Sigmoid colon (tissue), 7 donors: Measurements from ENCODE around the gene PRUNE2. TPM values are rescaled to one million over a fixed set of nuclear protein-coding genes. Genes with fewer than 3 reads are reported as not detected.
"Not testable (repeated sequence)": the region's sequence is repeated elsewhere in the genome, so short reads cannot be mapped to it uniquely, and the experiment has no call there.

ENCODE experiments used
- DNase-seq: peaks from one replicate; pipeline ENCODE4 v3.0.0-alpha.2; 2019
- H3K27ac ChIP-seq, 4 donors: fragments of 200-600 bp; sonication (generic); one replicate each; pipeline ENCODE4 v1.5.1; 2016 to 2019; ENCODE audit warnings: mild to moderate bottlenecking in 1 of 4
- H3K27me3 ChIP-seq, 3 donors: fragments of 200-600 bp; sonication (generic); one replicate each; pipeline ENCODE4 v1.5.1; 2019; ENCODE audit warnings: mild to moderate bottlenecking in 1 of 3
- H3K36me3 ChIP-seq, 4 donors: fragments of 200-600 bp; sonication (generic); one replicate each; pipeline ENCODE4 v1.5.1; 2016 to 2019
- H3K4me1 ChIP-seq, 4 donors: fragments of 200-600 bp; sonication (generic); one replicate each; pipeline ENCODE4 v1.5.1; 2017 to 2019
- H3K4me3 ChIP-seq, 4 donors: fragments of 200-600 bp; sonication (generic); one replicate each; pipeline ENCODE4 v1.5.1; 2017 to 2019; ENCODE audit warnings: mild to moderate bottlenecking in 2 of 4, moderate library complexity in 1 of 4
- H3K9me3 ChIP-seq, 4 donors: fragments of 200-600 bp in 3 of 4; sonication (generic) in 3 of 4; one replicate each; pipeline versions ENCODE4 v1.5.1 to v1.6.1; 2013 to 2019
- CTCF ChIP-seq, 4 experiments: fragments of 450-650 bp in 3 of 4; fragments of 200-600 bp in 1 of 4; IDR thresholded peaks; one replicate each; pipeline ENCODE4 v1.5.1; 2016 to 2019; ENCODE audit warnings: antibody characterized with exemption in 4 of 4, mild to moderate bottlenecking in 3 of 4, moderate library complexity in 2 of 4
- EP300 ChIP-seq, 4 donors: sonication (generic); formaldehyde crosslinking; IDR thresholded peaks; one replicate each; pipeline ENCODE4 v1.6.1; 2017; ENCODE audit warnings: antibody characterized with exemption in 4 of 4
- POLR2A ChIP-seq, 2 donors: fragments of 450-650 bp; IDR thresholded peaks; one replicate each; pipeline ENCODE4 v1.6.1; 2016; ENCODE audit warnings: antibody characterized with exemption in 2 of 2, mild to moderate bottlenecking in 2 of 2, moderate library complexity in 2 of 2
- POLR2AphosphoS5 ChIP-seq, 4 donors: sonication (generic); formaldehyde crosslinking; IDR thresholded peaks; one replicate each; pipeline ENCODE4 v1.6.1; 2017; ENCODE audit warnings: antibody characterized with exemption in 4 of 4
- WGBS, 2 donors: extraction: QIAGEN DNeasy Blood & Tissue Kit; methylation state at CpG; one replicate each; pipeline ENCODE4 v1.1.7; 2013; 5-methylcytosine and 5-hydroxymethylcytosine counted together
- intact Hi-C: fragments of 100-400 bp; cut with DNase I; formaldehyde crosslinking; loops from one replicate; pipeline ENCODE4 v1.15.1; 2023
- polyA plus RNA-seq, 3 donors: library from polyadenylated mRNA; stranded (reverse); fragments of 200-250 nt; gene quantifications; one replicate each; pipeline ENCODE4 v1.2.3, GENCODE V29; 2013
- total RNA-seq, 4 donors: library from RNA; depleted of rRNA; stranded (reverse); fragments of >200 nt; gene quantifications; one replicate each; pipeline ENCODE4 v1.1.0, GENCODE V29; 2016
- donor health status: healthy with polysubstance abuse.
- donor health status: Bipolar disorder and iron deficiency.
- donor health status: healthy.

The PRUNE2 gene
- total and polyA plus RNA-seq, 7 donors, result 7.4 to 536 (median 440) TPM

- TF ChIP-seq CTCF (IDR thresholded peaks at IDR 0.05) (no peak), POLR2A (IDR thresholded peaks at IDR 0.05) (no peak), POLR2AphosphoS5 (IDR thresholded peaks at IDR 0.05) (no peak), EP300 (IDR thresholded peaks at IDR 0.05) (no peak)
- H3K4me1 ChIP-seq, result no peaks in the 10 kb centered on the region
- no peak overlapping the region for H3K27ac ChIP-seq
- WGBS, 2 donors, result 15 to 35% methylated on average over 1 of the region's 1 CpG
- H3K36me3 ChIP-seq, result peaks cover 0 to 10% (median 2%) of the 10 kb centered on the region in 4 donors
- DNase-seq, result no peak
- H3K4me3 ChIP-seq, result no peak overlapping the region
- intact Hi-C loops, result loop anchor here (5.0 kb wide), 1 partner anchor 35 kb away; no protein-coding TSS in a partner anchor
- H3K9me3 ChIP-seq, result no peaks in the 10 kb centered on the region
- no peaks in the 10 kb centered on the region for H3K27me3 ChIP-seq
These were observed 238.4 kb downstream of the PRUNE2 start for GRCh38 chr9:76667521-76667957.

- intact Hi-C loops, result loop anchor here (5.0 kb wide), 1 partner anchor 36 kb away; no protein-coding TSS in a partner anchor
- H3K4me3 ChIP-seq, H3K27me3 ChIP-seq, H3K9me3 ChIP-seq, DNase-seq, H3K27ac ChIP-seq, H3K4me1 ChIP-seq: not testable (repeated sequence)
- H3K36me3 ChIP-seq, result peaks cover 0 to 14% (median 5%) of the 10 kb centered on the region in 4 donors
- WGBS, 2 donors, result 73 to 87% methylated on average over 11 of the region's 11 CpGs
- TF ChIP-seq CTCF (IDR thresholded peaks at IDR 0.05), result peak in 1 of 4 experiments; percentile 19
These were observed 239.9 kb downstream of the PRUNE2 start for GRCh38 chr9:76665966-76666365.

- Histone ChIP-seq H3K9me3 (no peaks in the 10 kb centered on the region), H3K27me3 (no peaks in the 10 kb centered on the region), H3K36me3 (peaks cover 0 to 14% (median 5%) of the 10 kb centered on the region in 4 donors), H3K27ac (no peak overlapping the region), H3K4me1 (no peaks in the 10 kb centered on the region), H3K4me3 (no peak overlapping the region)
- DNase-seq, result no peak
- intact Hi-C loops, result loop anchor here (5.0 kb wide), 1 partner anchor 37 kb away; no protein-coding TSS in a partner anchor
- TF ChIP-seq POLR2AphosphoS5 (IDR thresholded peaks at IDR 0.05), result no peak
- no peak for TF ChIP-seq CTCF (IDR thresholded peaks at IDR 0.05)
- no peak for TF ChIP-seq POLR2A (IDR thresholded peaks at IDR 0.05)
- TF ChIP-seq EP300 (IDR thresholded peaks at IDR 0.05), result no peak
- 67 to 90% methylated on average over 5 of the region's 5 CpGs for WGBS, 2 donors
These were observed 240.5 kb downstream of the PRUNE2 start for GRCh38 chr9:76665458-76665857.

- Histone ChIP-seq H3K4me1 (peaks cover 0 to 1% (median 0%) of the 10 kb centered on the region in 4 donors), H3K4me3 (no peak overlapping the region), H3K27ac (no peak overlapping the region), H3K9me3 (no peaks in the 10 kb centered on the region), H3K36me3 (peaks cover 0 to 14% (median 5%) of the 10 kb centered on the region in 4 donors), H3K27me3 (no peaks in the 10 kb centered on the region)
- TF ChIP-seq EP300 (IDR thresholded peaks at IDR 0.05) (no peak), CTCF (IDR thresholded peaks at IDR 0.05) (no peak), POLR2AphosphoS5 (IDR thresholded peaks at IDR 0.05) (no peak), POLR2A (IDR thresholded peaks at IDR 0.05) (no peak)
- no peak for DNase-seq
- 83 to 88% methylated on average over 1 of the region's 1 CpG for WGBS, 2 donors
- intact Hi-C loops, result no loop called here
These were observed 241.8 kb downstream of the PRUNE2 start for GRCh38 chr9:76664120-76664519.
